ENCODE data around the gene TAS1R2. TPM values are rescaled to one million over a fixed set of nuclear protein-coding genes. Genes with fewer than 3 reads are reported as not detected.

Gene TAS1R2
- total RNA-seq, 1 donor from 2014 or later = 0.98 TPM

- no peak for TF ChIP-seq CTCF (IDR thresholded peaks at IDR 0.05)
- no peak for TF ChIP-seq POLR2AphosphoS5 (IDR thresholded peaks at IDR 0.05; ENCODE audit: insufficient read depth in 1 of 2, low read depth in 1 of 2)
- Histone ChIP-seq H3K27me3 (no peaks in the 10 kb centered on the region), H3K9me3 (no peaks in the 10 kb centered on the region), H3K36me3 (peaks cover 0 to 8% of the 10 kb centered on the region in 2 donors), H3K27ac (no peak overlapping the region), H3K4me3 (no peak overlapping the region), H3K4me1 (peaks cover 27% of the 10 kb centered on the region)
- intact Hi-C loops (cut with DNase I) = loop anchor here (10.0 kb wide), 1 partner anchor 364 kb away; no protein-coding TSS in a partner anchor
- no peak for DNase-seq (ENCODE audit: extremely low spot score in 2 of 2)
Observed at GRCh38 chr1:18881164-18881563, 21.7 kb upstream of the TAS1R2 start.

GRCh38 chr1:18880585-18880984 is 21.1 kb upstream of the TAS1R2 start:
- no peaks in the 10 kb centered on the region for H3K27me3 ChIP-seq
- H3K9me3 ChIP-seq = no peaks in the 10 kb centered on the region
- H3K36me3 ChIP-seq = peaks cover 0 to 8% of the 10 kb centered on the region in 2 donors
- no peak for DNase-seq (ENCODE audit: extremely low spot score in 2 of 2)
- no peak overlapping the region for H3K4me3 ChIP-seq
- intact Hi-C loops (cut with DNase I) = loop anchor here (10.0 kb wide), 1 partner anchor 364 kb away; no protein-coding TSS in a partner anchor
- TF ChIP-seq POLR2AphosphoS5 (IDR thresholded peaks at IDR 0.05; ENCODE audit: insufficient read depth in 1 of 2, low read depth in 1 of 2) = no peak
- no peak for TF ChIP-seq CTCF (IDR thresholded peaks at IDR 0.05)
- no peak for TF ChIP-seq POLR2A (IDR thresholded peaks at IDR 0.05)
- H3K4me1 ChIP-seq = peaks cover 23% of the 10 kb centered on the region
- H3K27ac ChIP-seq = no peak overlapping the region

- no peaks in the 10 kb centered on the region for H3K9me3 ChIP-seq
- intact Hi-C loops (cut with DNase I) = loop anchor here (10.0 kb wide), 2 partner anchors 285 to 365 kb away; no protein-coding TSS in a partner anchor
- no peak overlapping the region for H3K4me3 ChIP-seq
- H3K27me3 ChIP-seq = no peaks in the 10 kb centered on the region
- TF ChIP-seq CTCF (IDR thresholded peaks at IDR 0.05) (no peak), POLR2A (IDR thresholded peaks at IDR 0.05) (no peak), POLR2AphosphoS5 (IDR thresholded peaks at IDR 0.05; ENCODE audit: insufficient read depth in 1 of 2, low read depth in 1 of 2) (no peak)
- DNase-seq (ENCODE audit: extremely low spot score in 2 of 2) = no peak
- H3K4me1 ChIP-seq = peaks cover 21% of the 10 kb centered on the region
- H3K36me3 ChIP-seq = peaks cover 0 to 8% of the 10 kb centered on the region in 2 donors
- H3K27ac ChIP-seq = no peak overlapping the region
Observed at GRCh38 chr1:18879791-18880309, 20.4 kb upstream of the TAS1R2 start.

- TF ChIP-seq POLR2A (IDR thresholded peaks at IDR 0.05) (no peak), CTCF (IDR thresholded peaks at IDR 0.05) (no peak), POLR2AphosphoS5 (IDR thresholded peaks at IDR 0.05; ENCODE audit: insufficient read depth in 1 of 2, low read depth in 1 of 2) (no peak)
- Histone ChIP-seq H3K36me3 (peaks cover 0 to 8% of the 10 kb centered on the region in 2 donors), H3K27me3 (no peaks in the 10 kb centered on the region), H3K4me1 (peaks cover 16% of the 10 kb centered on the region), H3K27ac (no peak overlapping the region), H3K4me3 (no peak overlapping the region), H3K9me3 (no peaks in the 10 kb centered on the region)
- intact Hi-C loops (cut with DNase I) = loop anchor here (10.0 kb wide), 1 partner anchor 285 kb away; no protein-coding TSS in a partner anchor
- DNase-seq (ENCODE audit: extremely low spot score in 2 of 2) = no peak
Observed at GRCh38 chr1:18879215-18879790, 19.8 kb upstream of the TAS1R2 start.
